Hepatocyte (in vitro differentiated cells): Measurements from ENCODE around the gene ATG4B. TPM values are rescaled to one million over a fixed set of nuclear protein-coding genes. Genes with fewer than 3 reads are reported as not detected.

Experiments used
- DNase-seq: peaks from one replicate; pipeline ENCODE4 v3.0.0-alpha.2; 2016; ENCODE audit warnings: low spot score
- H2AFZ ChIP-seq: fragments of 200-600 bp; sonication (generic); 2 replicates; pipeline ENCODE4 v1.6.0; 2016; ENCODE audit warnings: antibody characterized with exemption, mild to moderate bottlenecking
- H3K27ac ChIP-seq: fragments of 200-600 bp; sonication (generic); 2 replicates; pipeline ENCODE4 v1.5.1; 2016; ENCODE audit warnings: mild to moderate bottlenecking
- H3K27me3 ChIP-seq: fragments of 200-600 bp; sonication (generic); 2 replicates; pipeline ENCODE4 v1.6.1; 2016
- H3K36me3 ChIP-seq: fragments of 200-600 bp; sonication (generic); replicated peaks from 2 replicates; pipeline ENCODE4 v1.5.1; 2016; ENCODE audit warnings: low read depth; ENCODE audit not compliant: insufficient read depth
- H3K4me1 ChIP-seq: fragments of 200-600 bp; sonication (generic); 2 replicates; pipeline ENCODE4 v1.5.1; 2016; ENCODE audit warnings: mild to moderate bottlenecking, moderate library complexity; ENCODE audit not compliant: insufficient read depth
- H3K4me2 ChIP-seq: fragments of 200-600 bp; sonication (generic); 2 replicates; pipeline ENCODE4 v1.6.0; 2016
- H3K4me3 ChIP-seq: fragments of 200-600 bp; sonication (generic); 2 replicates; pipeline ENCODE4 v1.5.1; 2016; ENCODE audit warnings: mild to moderate bottlenecking
- H3K79me2 ChIP-seq: fragments of 200-600 bp; sonication (generic); 2 replicates; pipeline ENCODE4 v1.6.0; 2017; ENCODE audit warnings: mild to moderate bottlenecking
- H3K9me2 ChIP-seq: fragments of 200-600 bp; sonication (generic); replicated peaks from 2 replicates; pipeline ENCODE4 v1.6.0; 2017; ENCODE audit warnings: mild to moderate bottlenecking; ENCODE audit not compliant: insufficient read depth
- H3K9me3 ChIP-seq: fragments of 200-600 bp; sonication (generic); 2 replicates; pipeline ENCODE4 v1.5.1; 2016; ENCODE audit warnings: low read depth, mild to moderate bottlenecking
- H4K20me1 ChIP-seq: fragments of 200-600 bp; sonication (generic); 2 replicates; pipeline ENCODE4 v1.6.0; 2016; ENCODE audit warnings: mild to moderate bottlenecking; ENCODE audit not compliant: insufficient read depth, poor library complexity, severe bottlenecking
- CTCF ChIP-seq: fragments of 200-600 bp; sonication (generic); IDR thresholded peaks from 2 replicates; pipeline ENCODE4 v1.5.1; 2016; ENCODE audit warnings: antibody characterized with exemption, mild to moderate bottlenecking; ENCODE audit not compliant: poor library complexity
- EZH2 ChIP-seq: fragments of 200-600 bp; sonication (generic); IDR thresholded peaks from 2 replicates; pipeline ENCODE4 v1.6.1; 2016; ENCODE audit warnings: antibody characterized with exemption, mild to moderate bottlenecking, borderline replicate concordance
- EZH2phosphoT487 ChIP-seq: fragments of 200-600 bp; sonication (generic); IDR thresholded peaks from one replicate; pipeline ENCODE4 v1.6.1; 2018; ENCODE audit warnings: antibody characterized with exemption, mild to moderate bottlenecking, low read depth, moderate library complexity; ENCODE audit not compliant: unreplicated experiment, severe bottlenecking
- WGBS: methylation state at CpG from one replicate; pipeline ENCODE4 v1.1.6; 2016; ENCODE audit warnings: low lambda C conversion rate; ENCODE audit errors: missing lambda C conversion rate; 5-methylcytosine and 5-hydroxymethylcytosine counted together
- polyA plus RNA-seq: library from polyadenylated mRNA; unstranded; fragments of >200 nt; fragmentation: Nextera tagmentation; extraction: Ambion mirVana; gene quantifications from 2 replicates; pipeline ENCODE4 v1.2.1, GENCODE V29; 2016
- total RNA-seq: library from RNA; depleted of rRNA; stranded (reverse); fragments of >200 nt; gene quantifications from 2 replicates; pipeline ENCODE4 v1.2.3, GENCODE V29; 2014

Gene ATG4B
- total and polyA plus RNA-seq, 2 experiments from 2014 or later, result 61.3 to 108 TPM

- Histone ChIP-seq H3K4me1 (peaks cover 13% of the 10 kb centered on the region), H3K27ac (peak overlapping the region; percentile 97), H3K79me2 (peaks cover 34% of the 10 kb centered on the region), H3K27me3 (no peaks in the 10 kb centered on the region), H3K9me3 (no peaks in the 10 kb centered on the region), H2AFZ (peak overlapping the region; percentile 27), H3K4me2 (peak overlapping the region; percentile 96), H3K9me2 (no peaks in the 10 kb centered on the region), H4K20me1 (peaks cover 8% of the 10 kb centered on the region), H3K4me3 (peak overlapping the region; percentile 96), H3K36me3 (no peaks in the 10 kb centered on the region)
- peak; percentile 44 for TF ChIP-seq CTCF
- no peak for TF ChIP-seq EZH2
- WGBS, result 2% methylated on average over 46 of the region's 98 CpGs
- peak; percentile 95 for DNase-seq
Observed at GRCh38 chr2:241702155-241703031, 64.9 kb downstream of the ATG4B start.

GRCh38 chr2:241703032-241703604 lies 65.6 kb downstream of the ATG4B start:
- Histone ChIP-seq H3K27me3 (no peaks in the 10 kb centered on the region), H2AFZ (no peak overlapping the region), H3K4me3 (peak overlapping the region; percentile 96), H3K4me2 (peak overlapping the region; percentile 96), H3K4me1 (peaks cover 13% of the 10 kb centered on the region), H3K27ac (peak overlapping the region; percentile 80), H3K9me2 (no peaks in the 10 kb centered on the region), H3K36me3 (no peaks in the 10 kb centered on the region), H4K20me1 (peaks cover 8% of the 10 kb centered on the region), H3K9me3 (no peaks in the 10 kb centered on the region), H3K79me2 (peaks cover 34% of the 10 kb centered on the region)
- DNase-seq, result no peak
- TF ChIP-seq EZH2phosphoT487 (no peak), EZH2 (no peak), CTCF (no peak)
- 67% methylated on average over 7 of the region's 11 CpGs for WGBS

GRCh38 chr2:241706537-241706936 lies 69.0 kb downstream of the ATG4B start:
- H3K4me1 ChIP-seq, result peaks cover 8% of the 10 kb centered on the region
- H4K20me1 ChIP-seq, result peaks cover 8% of the 10 kb centered on the region
- H3K9me3 ChIP-seq, result no peaks in the 10 kb centered on the region
- no peaks in the 10 kb centered on the region for H3K27me3 ChIP-seq
- H3K79me2 ChIP-seq, result peaks cover 30% of the 10 kb centered on the region
- H3K4me3 ChIP-seq, result no peak overlapping the region
- H2AFZ ChIP-seq, result no peak overlapping the region
- 97% methylated on average over 6 of the region's 6 CpGs for WGBS
- DNase-seq, result no peak
- no peak overlapping the region for H3K27ac ChIP-seq
- TF ChIP-seq CTCF (no peak), EZH2 (no peak), EZH2phosphoT487 (no peak)
- peaks cover 4% of the 10 kb centered on the region for H3K36me3 ChIP-seq
- H3K4me2 ChIP-seq, result no peak overlapping the region
- H3K9me2 ChIP-seq, result no peaks in the 10 kb centered on the region
